Body of pancreas (tissue), 4 donors: ENCODE results near the gene PRSS36. TPM values are rescaled to one million over a fixed set of nuclear protein-coding genes. Genes with fewer than 3 reads are reported as not detected.
"Not testable (repeated sequence)": the region's sequence is repeated elsewhere in the genome, so short reads cannot be mapped to it uniquely, and the experiment has no call there.

Experiments
- ATAC-seq: fragments of 150-250 bp; one replicate; pipeline ENCODE4 v1.9.1; 2016
- DNase-seq, 4 donors: peaks; one replicate each; pipeline ENCODE4 v3.0.0-alpha.2; 2019
- H3K27ac ChIP-seq, 4 donors: fragments of 200-600 bp; sonication (generic); 1 replicate in 3 of 4; 2 replicates in 1 of 4; pipeline versions ENCODE4 v1.5.1 to v1.6.1; 2016 to 2019; ENCODE audit warnings: mild to moderate bottlenecking in 1 of 4, mixed read lengths in 1 of 4, moderate library complexity in 1 of 4
- H3K27me3 ChIP-seq, 2 donors: fragments of 200-600 bp; sonication (generic); one replicate each; pipeline ENCODE4 v1.6.0; 2016; ENCODE audit warnings: mild to moderate bottlenecking in 1 of 2
- H3K36me3 ChIP-seq, 2 donors: fragments of 200-600 bp; sonication (generic); replicated peaks in 1 of 2; 2 replicates each; pipeline ENCODE4 v1.5.1; 2016; ENCODE audit warnings: low read depth in 2 of 2; ENCODE audit not compliant: insufficient read depth in 1 of 2
- H3K4me1 ChIP-seq: fragments of 200-600 bp; sonication (generic); one replicate; pipeline ENCODE4 v1.6.0; 2016
- H3K4me3 ChIP-seq, 2 donors: fragments of 200-600 bp; sonication (generic); 1 replicate in 1 of 2; 2 replicates in 1 of 2; pipeline ENCODE4 v1.5.1; 2016 to 2019
- H3K9me3 ChIP-seq, 3 donors: fragments of 200-600 bp; sonication (generic); 1 replicate in 2 of 3; 2 replicates in 1 of 3; pipeline ENCODE4 v1.5.1; 2016
- POLR2A ChIP-seq, 3 donors: fragments of 450-650 bp; IDR thresholded peaks; one replicate each; pipeline ENCODE4 v1.6.1; 2016; ENCODE audit warnings: antibody characterized with exemption in 3 of 3, mild to moderate bottlenecking in 2 of 3
- WGBS, 2 donors: methylation state at CpG; one replicate each; pipeline ENCODE4 v1.1.5; 2017; 5-methylcytosine and 5-hydroxymethylcytosine counted together
- intact Hi-C: fragments of 100-400 bp; cut with DNase I; formaldehyde crosslinking; loops from one replicate; pipeline ENCODE4 v1.15.1; 2023
- total RNA-seq, 2 donors: library from RNA; depleted of rRNA; stranded (reverse); fragments of >200 nt; gene quantifications; one replicate each; pipeline ENCODE4 v1.1.0, GENCODE V29; 2016
- TF ChIP-seq, protein P1 (sequence below), 7 experiments: fragments of 450-650 bp in 4 of 7; fragments of 200-600 bp in 3 of 7; sonication (generic) in 3 of 7; IDR thresholded peaks; one replicate each; pipeline ENCODE4 v1.5.1; 2016 to 2019; ENCODE audit warnings: antibody characterized with exemption in 7 of 7

The PRSS36 gene
- total RNA-seq, 2 donors from 2014 or later = 0.52 to 65.3 TPM

GRCh38 chr16:31138621-31139578 lies 11.0 kb downstream of the PRSS36 start:
- TF ChIP-seq POLR2A (IDR thresholded peaks at IDR 0.05) = peak in 2 of 3 donors; percentile 68 to 73
- TF ChIP-seq, protein P1, sequence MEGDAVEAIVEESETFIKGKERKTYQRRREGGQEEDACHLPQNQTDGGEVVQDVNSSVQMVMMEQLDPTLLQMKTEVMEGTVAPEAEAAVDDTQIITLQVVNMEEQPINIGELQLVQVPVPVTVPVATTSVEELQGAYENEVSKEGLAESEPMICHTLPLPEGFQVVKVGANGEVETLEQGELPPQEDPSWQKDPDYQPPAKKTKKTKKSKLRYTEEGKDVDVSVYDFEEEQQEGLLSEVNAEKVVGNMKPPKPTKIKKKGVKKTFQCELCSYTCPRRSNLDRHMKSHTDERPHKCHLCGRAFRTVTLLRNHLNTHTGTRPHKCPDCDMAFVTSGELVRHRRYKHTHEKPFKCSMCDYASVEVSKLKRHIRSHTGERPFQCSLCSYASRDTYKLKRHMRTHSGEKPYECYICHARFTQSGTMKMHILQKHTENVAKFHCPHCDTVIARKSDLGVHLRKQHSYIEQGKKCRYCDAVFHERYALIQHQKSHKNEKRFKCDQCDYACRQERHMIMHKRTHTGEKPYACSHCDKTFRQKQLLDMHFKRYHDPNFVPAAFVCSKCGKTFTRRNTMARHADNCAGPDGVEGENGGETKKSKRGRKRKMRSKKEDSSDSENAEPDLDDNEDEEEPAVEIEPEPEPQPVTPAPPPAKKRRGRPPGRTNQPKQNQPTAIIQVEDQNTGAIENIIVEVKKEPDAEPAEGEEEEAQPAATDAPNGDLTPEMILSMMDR (IDR thresholded peaks at IDR 0.05) = no peak
- no peak overlapping the region for H3K4me3 ChIP-seq
- 20 to 23% methylated on average over 16 to 23 of the region's 27 CpGs for WGBS, 2 donors

GRCh38 chr16:31136822-31137499 lies 12.9 kb downstream of the PRSS36 start:
- ATAC-seq, H3K36me3 ChIP-seq, DNase-seq, H3K9me3 ChIP-seq, H3K4me3 ChIP-seq, H3K27me3 ChIP-seq, intact Hi-C loops: not testable (repeated sequence)
- Histone ChIP-seq H3K27ac (peak overlapping the region in 1 of 4 donors; percentile 99), H3K4me1 (peaks cover 70% of the 10 kb centered on the region)
- 74 to 79% methylated on average over 20 of the region's 20 CpGs for WGBS, 2 donors

More at GRCh38 chr16:31138621-31139578, 11.0 kb downstream of the PRSS36 start:
- intact Hi-C loops = no loop called here
- peaks cover 59% of the 10 kb centered on the region for H3K4me1 ChIP-seq
- peak; percentile 92 to 97 (median 96) for DNase-seq
- H3K36me3 ChIP-seq = no peaks in the 10 kb centered on the region
- no peaks in the 10 kb centered on the region for H3K9me3 ChIP-seq
- H3K27me3 ChIP-seq = no peaks in the 10 kb centered on the region
- ATAC-seq = peak; percentile 60
- H3K27ac ChIP-seq = peak overlapping the region; percentile 91 to 98 (median 92)

GRCh38 chr16:31136287-31136662 lies 13.6 kb downstream of the PRSS36 start:
- no peaks in the 10 kb centered on the region for H3K9me3 ChIP-seq
- WGBS, 2 donors = 68 to 78% methylated on average over 6 of the region's 6 CpGs
- H3K4me1 ChIP-seq = peaks cover 71% of the 10 kb centered on the region
- no peak for ATAC-seq
- no peaks in the 10 kb centered on the region for H3K27me3 ChIP-seq
- no peak for DNase-seq
- intact Hi-C loops = no loop called here
- H3K4me3 ChIP-seq = no peak overlapping the region
- peak overlapping the region; percentile 94 to 99 (median 94) for H3K27ac ChIP-seq
- TF ChIP-seq, protein P1 (IDR thresholded peaks at IDR 0.05) = no peak
- TF ChIP-seq POLR2A (IDR thresholded peaks at IDR 0.05) = no peak
- peaks cover 0 to 4% of the 10 kb centered on the region in 2 donors for H3K36me3 ChIP-seq

GRCh38 chr16:31135535-31136286 lies 14.2 kb downstream of the PRSS36 start, which contains the start of gene PRSS8:
TSS of gene PRSS8 (minus strand) at chr16:31135727. CDS start at chr16:31135498, 229 bp downstream.
- Histone ChIP-seq H3K9me3 (no peaks in the 10 kb centered on the region), H3K4me1 (peaks cover 71% of the 10 kb centered on the region), H3K4me3 (peak within 1 kb of the TSS; percentile 44 to 95), H3K27ac (peak within 1 kb of the TSS; percentile 94 to 99 (median 94)), H3K36me3 (peaks cover 0 to 4% of the 10 kb centered on the region in 2 donors), H3K27me3 (no peaks in the 10 kb centered on the region)
- 11 to 14% methylated on average over 6 to 21 of the region's 22 CpGs for WGBS, 2 donors
- peak; percentile 96 to 97 (median 97) for TF ChIP-seq POLR2A (IDR thresholded peaks at IDR 0.05)
- TF ChIP-seq, protein P1 (IDR thresholded peaks at IDR 0.05) = no peak
- intact Hi-C loops = no loop called here
- ATAC-seq = peak; percentile 58
- peak; percentile 95 to 97 (median 96) for DNase-seq
